ENCODE data around the gene SASH1.
A peak's percentile ranks its signal among the peaks of the same experiment; 100 is the strongest.

SASH1 gene

GRCh38 chr6:148448369-148449012 lies 105.9 kb downstream of the SASH1 start:
- DNase-seq (ENCODE audit: low read depth in 2 of 2), result no peak
- no peak overlapping the region for H3K4me3 ChIP-seq (replicated peaks in 1 of 2; ENCODE audit: low read depth in 2 of 2, low read length in 2 of 2)
- no peak for TF ChIP-seq CTCF (IDR thresholded peaks at IDR 0.05; ENCODE audit: low read depth, low read length)

- no peak for DNase-seq (ENCODE audit: low read depth in 2 of 2)
- H3K4me3 ChIP-seq (replicated peaks in 1 of 2; ENCODE audit: low read depth in 2 of 2, low read length in 2 of 2), result no peak overlapping the region
- no peak for TF ChIP-seq CTCF (IDR thresholded peaks at IDR 0.05; ENCODE audit: low read depth, low read length)
Measured at GRCh38 chr6:148450866-148451265, 108.2 kb downstream of the SASH1 start.

GRCh38 chr6:148451690-148452089 lies 109.1 kb downstream of the SASH1 start:
- TF ChIP-seq CTCF (IDR thresholded peaks at IDR 0.05; ENCODE audit: low read depth, low read length), result no peak
- no peak overlapping the region for H3K4me3 ChIP-seq (replicated peaks in 1 of 2; ENCODE audit: low read depth in 2 of 2, low read length in 2 of 2)
- DNase-seq (ENCODE audit: low read depth in 2 of 2), result peak; percentile 31 to 34

- DNase-seq (ENCODE audit: low read depth in 2 of 2), result no peak
Measured at GRCh38 chr6:148452876-148453275, 110.2 kb downstream of the SASH1 start.

GRCh38 chr6:148453906-148454305 lies 111.3 kb downstream of the SASH1 start:
- H3K4me3 ChIP-seq (replicated peaks in 1 of 2; ENCODE audit: low read depth in 2 of 2, low read length in 2 of 2), result no peak overlapping the region
- DNase-seq (ENCODE audit: low read depth in 2 of 2), result no peak
- TF ChIP-seq CTCF (IDR thresholded peaks at IDR 0.05; ENCODE audit: low read depth, low read length), result no peak

More at GRCh38 chr6:148452876-148453275, 110.2 kb downstream of the SASH1 start:
- no peak overlapping the region for H3K4me3 ChIP-seq (replicated peaks in 1 of 2; ENCODE audit: low read depth in 2 of 2, low read length in 2 of 2)
- no peak for TF ChIP-seq CTCF (IDR thresholded peaks at IDR 0.05; ENCODE audit: low read depth, low read length)

- peak; percentile 71 to 91 for DNase-seq (ENCODE audit: low read depth in 2 of 2)
- no peak for TF ChIP-seq CTCF (IDR thresholded peaks at IDR 0.05; ENCODE audit: low read depth, low read length)
- no peak overlapping the region for H3K4me3 ChIP-seq (replicated peaks in 1 of 2; ENCODE audit: low read depth in 2 of 2, low read length in 2 of 2)
Measured at GRCh38 chr6:148455225-148455624, 112.6 kb downstream of the SASH1 start.
